GM21717 (cell line): ENCODE results near the gene TRMT6.

Source experiments
- ATAC-seq: cut with Tn5 transposase; IDR thresholded peaks from one replicate; pipeline ENCODE4 v1.9.1; 2021; ENCODE audit warnings: mild to moderate bottlenecking, moderate library complexity; ENCODE audit not compliant: unreplicated experiment

Gene TRMT6

DNA sequence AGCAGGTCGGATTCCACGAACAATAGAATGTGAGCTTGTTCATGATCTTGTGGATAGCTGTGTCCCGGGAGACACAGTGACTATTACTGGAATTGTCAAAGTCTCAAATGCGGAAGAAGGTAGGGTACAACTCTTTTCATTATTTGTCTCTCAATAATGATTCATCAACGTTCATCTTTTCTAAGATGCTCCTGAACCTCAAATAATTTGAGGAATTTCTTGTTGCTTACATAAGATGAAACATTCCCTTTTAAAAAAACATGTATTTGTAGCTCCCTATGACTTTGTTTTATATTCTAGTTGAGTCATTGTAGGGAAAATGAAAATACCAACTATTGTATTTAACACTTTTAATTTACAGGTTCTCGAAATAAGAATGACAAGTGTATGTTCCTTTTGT, 17.1 kb upstream of the TRMT6 start:
- ATAC-seq: no peak

DNA sequence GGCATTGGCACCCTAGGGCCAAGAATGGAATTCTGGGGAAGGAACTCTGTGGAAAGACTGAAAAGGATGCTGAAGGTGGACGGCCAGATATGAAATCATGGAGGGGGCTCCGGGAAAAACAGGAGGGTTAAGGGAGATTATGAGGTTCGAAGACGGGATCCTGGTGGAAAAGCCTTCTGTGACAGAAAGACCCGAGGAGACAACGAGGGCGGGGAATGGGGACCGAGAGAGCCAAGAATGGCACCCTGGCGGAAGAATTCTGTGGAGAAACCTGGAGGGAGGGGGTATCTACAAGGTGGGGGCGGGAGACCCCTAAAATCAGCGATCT, 426 bp downstream of the TRMT6 start:
- ATAC-seq: no peak

GRCh38 chr20:5947276-5947675, 3.1 kb downstream of the TRMT6 start:
- ATAC-seq: no peak

- no peak for ATAC-seq
These were observed 4.4 kb downstream of the TRMT6 start for GRCh38 chr20:5945963-5946362.

DNA sequence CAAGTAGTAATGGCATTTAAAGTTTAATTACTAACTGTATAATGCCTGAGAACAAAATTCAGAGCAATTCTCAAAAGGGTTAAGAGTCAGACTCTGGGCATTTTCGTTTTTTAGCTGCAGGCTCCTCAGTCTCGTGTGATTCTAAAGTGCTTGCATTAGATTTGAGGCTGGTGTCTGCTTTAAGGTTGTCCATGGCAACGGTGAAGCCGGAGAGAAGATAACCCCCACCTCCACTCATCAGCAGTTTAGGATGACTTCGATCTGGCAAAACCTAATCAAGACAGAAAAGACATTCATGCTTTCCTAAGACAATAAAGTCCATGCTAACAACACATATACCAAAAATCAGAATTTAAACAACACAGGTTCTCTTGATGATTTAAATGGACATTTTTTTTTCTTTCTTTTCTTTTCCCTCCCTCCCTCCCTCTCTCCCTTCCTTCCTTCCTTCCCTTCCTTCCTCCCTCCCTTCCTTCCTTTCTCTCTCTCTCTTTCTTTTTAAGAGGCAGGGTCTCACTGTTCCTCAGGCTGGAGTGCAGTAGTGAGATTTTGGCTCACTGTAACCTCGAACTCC, 11.8 kb downstream of the TRMT6 start:
- ATAC-seq: no peak

DNA sequence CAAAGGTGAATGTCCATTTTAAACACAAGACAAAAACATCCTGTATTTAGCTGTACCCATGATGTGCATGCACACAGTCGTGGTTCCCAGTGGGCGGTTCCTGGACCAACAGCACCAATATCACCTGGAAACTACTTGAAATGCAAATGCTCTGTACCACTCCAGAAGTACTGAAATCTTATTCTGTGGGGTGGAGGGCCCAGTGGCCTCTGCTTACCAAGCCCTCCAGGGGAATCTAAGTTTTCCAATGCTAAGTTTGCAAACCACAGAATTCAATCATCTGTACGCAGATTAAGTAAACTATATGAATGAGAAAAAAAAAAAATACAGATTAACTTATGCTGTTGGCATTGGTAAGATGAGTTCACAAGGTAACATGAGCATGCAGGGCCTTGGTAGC, 14.1 kb downstream of the TRMT6 start:
- ATAC-seq: no peak

- no peak for ATAC-seq
These were observed 14.9 kb downstream of the TRMT6 start for GRCh38 chr20:5935384-5935783.

DNA sequence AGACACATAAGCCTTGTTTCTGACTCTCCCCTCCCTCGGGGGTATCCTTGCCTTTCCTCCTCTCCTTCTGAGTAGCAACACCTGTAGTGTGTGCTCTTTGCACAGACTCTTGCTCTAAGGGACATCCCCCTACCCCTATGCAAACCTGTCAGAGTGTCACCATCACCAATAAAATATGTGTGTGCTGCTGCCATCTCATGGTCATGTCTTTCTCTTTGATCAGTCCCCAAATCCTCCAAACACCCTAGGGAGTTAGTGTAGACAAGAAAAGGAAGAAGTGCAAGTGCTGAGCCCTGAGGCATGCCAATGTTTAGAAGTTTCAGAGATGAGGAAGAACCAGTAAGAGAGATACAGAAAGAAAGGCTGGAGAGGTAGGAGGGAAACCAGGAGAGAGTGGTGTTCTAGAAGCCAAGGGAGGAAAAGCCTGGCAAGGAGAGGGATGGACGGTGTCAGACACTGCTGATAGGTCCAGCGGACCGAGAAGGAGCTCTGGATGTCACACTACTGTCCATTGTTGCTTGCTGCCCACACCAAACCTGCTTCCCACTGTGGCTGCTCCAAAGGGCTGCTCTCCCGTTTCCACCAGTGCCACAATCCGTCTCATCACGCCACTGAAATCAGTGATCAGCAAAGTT, 16.4 kb downstream of the TRMT6 start:
- no peak for ATAC-seq

DNA sequence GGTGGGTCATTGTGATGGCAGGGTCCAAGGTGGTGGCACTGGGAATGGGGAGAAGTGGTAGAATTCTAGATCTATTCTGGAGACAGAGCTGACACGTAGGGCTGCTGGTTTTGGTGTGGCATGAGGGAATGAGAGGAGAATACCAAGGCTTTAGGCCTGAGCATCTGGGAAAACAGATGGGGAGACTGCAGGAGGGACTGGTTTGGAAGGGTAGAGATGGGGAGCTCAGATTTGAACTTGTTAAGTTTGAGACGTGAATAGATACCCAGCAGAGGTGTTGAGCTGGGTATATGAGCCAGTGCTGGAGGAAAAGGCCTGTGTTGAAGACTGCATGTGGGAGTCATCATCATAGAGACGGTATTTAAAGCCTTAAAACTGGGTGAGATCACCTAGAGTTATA, 17.5 kb downstream of the TRMT6 start:
- no peak for ATAC-seq

DNA sequence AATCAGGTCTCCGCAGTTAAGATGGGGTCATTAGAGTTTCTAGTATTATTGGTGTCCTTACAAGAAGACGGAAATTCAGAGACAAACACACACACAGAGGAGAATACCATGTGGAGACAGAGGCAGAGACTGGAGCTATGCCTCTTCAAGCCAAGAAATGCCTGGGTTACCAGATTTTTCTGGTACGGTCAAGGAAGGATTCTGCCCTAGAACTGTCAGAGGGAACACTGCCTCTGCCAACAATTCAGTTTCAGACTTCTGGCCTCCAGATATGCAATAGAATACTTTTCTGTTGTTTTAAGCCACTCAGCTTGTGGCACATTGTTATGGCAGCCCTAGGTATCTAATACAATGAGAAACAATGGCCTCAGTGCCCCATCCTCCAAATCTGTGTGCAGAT, 18.9 kb downstream of the TRMT6 start:
- ATAC-seq: no peak

GRCh38 chr20:5928836-5929715, 21.3 kb downstream of the TRMT6 start:
- ATAC-seq: no peak

DNA sequence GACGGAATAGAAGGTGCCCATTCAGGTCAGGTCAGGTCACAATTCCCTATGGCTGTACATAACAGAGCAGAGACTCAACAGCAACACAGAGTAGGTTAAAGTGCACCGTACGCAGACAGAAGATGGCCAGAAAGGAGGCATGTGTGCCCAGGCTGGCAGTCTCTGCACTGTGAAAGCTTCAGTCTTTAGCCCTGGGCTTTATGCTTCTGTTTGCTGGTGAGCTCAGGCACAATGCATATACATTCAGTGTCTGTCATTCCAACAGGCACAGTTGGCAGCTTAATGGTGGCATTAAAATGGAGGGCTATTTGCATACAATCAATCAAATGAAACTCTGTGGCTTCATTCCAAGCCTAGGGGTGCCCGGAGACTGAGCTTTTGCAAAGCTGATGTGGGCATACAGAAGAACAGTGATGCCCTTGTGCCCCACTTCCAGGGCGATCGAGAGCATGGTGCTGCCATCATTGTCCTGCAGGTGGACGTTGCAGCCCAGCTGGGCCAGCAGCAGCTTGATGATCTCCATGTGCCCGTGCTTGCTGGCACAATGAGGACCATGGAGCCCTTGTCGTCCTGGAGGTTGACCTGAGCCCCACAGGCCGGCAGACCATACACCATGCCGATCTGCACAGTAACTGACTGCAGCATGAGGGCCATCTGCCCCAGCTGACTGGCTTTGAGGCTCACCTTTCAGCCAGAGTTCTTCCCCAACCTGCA, 22.4 kb downstream of the TRMT6 start:
- ATAC-seq: no peak

DNA sequence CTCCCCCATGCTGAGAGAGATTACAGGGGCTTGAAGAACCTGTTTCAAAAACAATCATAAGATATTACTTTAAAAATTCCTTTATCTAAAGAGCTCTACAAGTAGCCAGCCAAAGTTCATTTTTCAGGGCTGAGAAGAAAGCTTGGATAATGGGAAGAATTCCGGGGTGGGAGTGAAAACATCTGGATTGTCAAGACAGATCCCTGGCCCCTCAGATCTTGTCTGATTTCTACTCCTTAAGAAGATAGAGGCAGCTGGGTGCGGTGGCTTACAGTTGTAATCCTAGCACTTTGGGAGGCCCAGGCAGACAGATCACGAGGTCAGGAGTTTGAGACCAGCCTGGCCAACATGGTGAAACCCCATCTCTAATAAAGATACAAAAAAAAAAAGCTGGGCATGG, 24.8 kb downstream of the TRMT6 start:
- ATAC-seq: no peak

GRCh38 chr20:5923493-5923892, 26.8 kb downstream of the TRMT6 start:
- ATAC-seq: no peak

DNA sequence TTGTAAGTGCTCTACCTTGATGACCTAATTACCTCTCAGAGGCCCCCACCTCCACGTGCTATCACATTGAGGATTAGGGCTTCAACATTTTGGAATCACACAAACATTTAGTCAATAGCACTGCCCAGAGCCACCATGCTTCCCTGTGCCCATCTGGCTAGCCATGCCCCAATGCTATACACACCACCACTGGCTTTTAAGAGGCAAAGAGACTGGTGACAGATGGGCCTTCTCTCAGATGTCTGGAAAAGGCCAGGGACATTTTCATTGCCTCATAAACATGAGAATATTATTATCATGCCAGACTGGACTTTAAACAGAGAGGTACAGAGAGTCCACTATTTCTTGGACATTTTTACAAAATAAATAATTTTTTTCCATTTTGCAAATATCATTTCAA, 29.8 kb downstream of the TRMT6 start:
- no peak for ATAC-seq

DNA sequence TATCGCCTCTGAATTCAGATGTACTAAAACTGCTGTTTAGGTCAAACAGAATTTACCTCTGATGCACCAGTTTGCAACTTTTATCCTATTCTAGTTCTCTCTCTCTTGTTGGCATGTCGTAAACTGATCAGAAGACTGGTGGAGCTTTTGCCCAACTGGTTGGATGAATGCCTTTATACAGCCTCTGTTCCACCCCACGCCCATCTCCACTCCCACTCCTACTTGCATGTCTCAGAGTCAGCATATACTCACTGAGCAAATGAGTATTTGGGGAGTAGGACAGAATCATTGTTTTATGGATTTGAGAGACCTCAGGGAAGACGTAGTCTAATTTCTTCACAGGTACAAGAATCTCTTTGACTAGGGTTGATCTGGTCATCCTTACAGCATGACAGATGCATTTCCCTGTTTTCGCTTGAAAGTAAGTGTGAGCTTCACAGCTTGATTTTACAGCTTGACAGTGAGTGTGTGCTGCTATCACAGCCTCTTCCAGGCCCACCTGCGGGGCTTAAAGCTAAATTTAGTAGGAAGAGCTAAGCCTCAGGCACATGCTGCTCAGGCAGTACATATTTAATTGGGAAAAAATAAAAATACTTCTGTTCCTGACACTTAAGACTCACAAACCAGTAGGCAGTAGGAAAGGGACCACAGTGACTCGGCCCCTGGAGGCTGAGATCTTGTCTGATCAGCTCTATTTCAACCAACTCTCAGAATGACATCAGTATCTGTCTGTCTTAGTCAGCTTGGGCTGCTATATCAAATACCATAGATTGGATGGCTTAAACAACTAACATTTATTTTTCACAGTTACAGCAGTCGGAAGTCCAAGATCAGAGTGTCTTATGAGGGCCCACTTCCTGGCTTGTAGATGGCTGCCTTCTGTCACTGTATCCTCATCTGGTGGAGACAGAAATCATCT, 30.4 kb downstream of the TRMT6 start:
- ATAC-seq: no peak

DNA sequence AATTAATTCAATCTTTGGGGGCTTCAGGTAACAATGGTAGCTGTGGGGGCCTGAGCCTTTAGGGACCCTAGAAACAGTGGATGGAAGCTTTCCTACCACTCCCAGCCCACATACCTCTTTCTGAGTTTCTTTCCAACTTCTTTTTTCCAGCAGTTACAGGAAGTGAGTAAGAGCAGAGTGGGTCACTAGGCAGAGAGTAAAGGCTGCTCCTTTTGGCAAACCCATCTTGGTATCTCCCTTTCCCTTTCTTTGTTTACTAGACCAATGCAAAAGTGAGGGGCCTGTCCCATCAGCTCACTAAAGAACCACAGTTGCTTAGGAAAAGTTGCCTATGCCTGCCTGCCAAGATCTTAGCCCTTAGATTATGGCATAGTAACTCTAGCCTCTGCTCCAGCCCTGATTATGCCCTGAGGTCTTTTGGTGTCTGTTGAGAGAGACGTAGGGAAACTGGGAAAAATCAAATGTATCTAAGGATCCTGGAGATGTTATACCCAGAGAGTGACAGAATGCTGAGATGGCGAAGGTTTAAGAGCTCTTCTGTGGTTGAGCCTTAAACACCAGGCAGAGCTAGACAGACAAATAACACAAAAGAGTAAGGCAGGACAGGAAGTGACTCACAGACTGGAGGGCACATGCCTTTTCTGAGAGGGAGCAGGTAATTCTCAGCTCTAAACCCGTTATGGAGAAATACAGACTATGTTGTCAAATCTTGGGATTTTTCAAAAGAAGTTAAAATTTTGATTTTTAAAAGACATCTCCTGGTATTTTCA, 31.3 kb downstream of the TRMT6 start:
- no peak for ATAC-seq

DNA sequence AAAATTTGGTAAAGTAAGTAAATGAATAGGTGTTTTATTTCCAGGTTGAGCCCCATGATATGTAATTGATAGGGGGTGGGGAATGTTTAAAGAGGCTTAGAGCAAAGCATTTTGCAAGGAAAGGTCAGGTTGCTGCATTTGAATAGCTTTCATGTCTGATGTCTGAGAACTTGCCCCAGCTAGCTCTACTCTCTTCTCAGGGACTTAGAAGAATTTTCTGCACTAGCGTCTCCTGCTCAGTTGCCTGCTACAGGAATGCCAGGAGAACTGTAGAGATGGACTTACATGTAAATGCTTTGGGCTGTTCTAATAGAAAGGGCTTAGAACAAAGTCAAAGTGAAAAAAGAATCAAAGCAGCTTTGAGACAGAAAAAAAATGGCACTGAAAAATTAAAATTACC, 35.5 kb downstream of the TRMT6 start:
- ATAC-seq: no peak

- no peak for ATAC-seq
These were observed 37.2 kb downstream of the TRMT6 start for GRCh38 chr20:5913166-5913565.

- ATAC-seq: no peak
These were observed 40.1 kb downstream of the TRMT6 start for GRCh38 chr20:5910186-5910585.
